Adrenal gland (tissue), 12 donors: ENCODE measurements around the gene CAMK1. TPM values are rescaled to one million over a fixed set of nuclear protein-coding genes. Genes with fewer than 3 reads are reported as not detected.

ENCODE experiments used
- DNase-seq, 7 donors: peaks; one replicate each; pipeline ENCODE4 v3.0.0-alpha.2; 2019 to 2020
- H3K27ac ChIP-seq, 5 donors: fragments of 200-600 bp; sonication (generic) in 4 of 5; 1 replicate in 3 of 5; 2 replicates in 2 of 5; pipeline versions ENCODE4 v1.5.1 to v1.8.0; 2016 to 2020; ENCODE audit warnings: mild to moderate bottlenecking in 1 of 5
- H3K27me3 ChIP-seq: fragments of 200-600 bp; 2 replicates; pipeline ENCODE4 v1.8.0; 2021
- H3K36me3 ChIP-seq, 2 donors: fragments of 200-600 bp; replicated peaks in 1 of 2; 1 replicate in 1 of 2; 2 replicates in 1 of 2; pipeline versions ENCODE4 v1.5.1 to v1.8.0; 2018 to 2022
- H3K4me1 ChIP-seq, 2 donors: fragments of 200-600 bp; replicated peaks in 1 of 2; 1 replicate in 1 of 2; 2 replicates in 1 of 2; pipeline versions ENCODE4 v1.5.1 to v1.8.0; 2018 to 2021
- H3K4me3 ChIP-seq, 4 donors: fragments of 200-600 bp; sonication (generic) in 3 of 4; one replicate each; pipeline ENCODE4 v1.5.1; 2016 to 2018
- H3K9me3 ChIP-seq, 3 donors: fragments of 200-600 bp; sonication (generic) in 1 of 3; replicated peaks in 1 of 3; 1 replicate in 2 of 3; 2 replicates in 1 of 3; pipeline versions ENCODE4 v1.5.1 to v1.8.0; 2016 to 2021
- CTCF ChIP-seq, 6 experiments: fragments of 450-650 bp in 4 of 6; fragments of 200-600 bp in 2 of 6; sonication (generic) in 1 of 6; IDR thresholded peaks; 1 replicate in 5 of 6; 2 replicates in 1 of 6; pipeline versions ENCODE4 v1.5.1 to v1.8.0; 2016 to 2021; ENCODE audit warnings: antibody characterized with exemption in 6 of 6, mild to moderate bottlenecking in 2 of 6, moderate library complexity in 1 of 6
- POLR2A ChIP-seq, 2 donors: fragments of 450-650 bp; IDR thresholded peaks; one replicate each; pipeline ENCODE4 v1.6.1; 2017; ENCODE audit warnings: antibody characterized with exemption in 2 of 2, mild to moderate bottlenecking in 2 of 2, moderate library complexity in 1 of 2
- WGBS, 4 donors: extraction: QIAGEN DNeasy Blood & Tissue Kit in 2 of 4; methylation state at CpG; one replicate each; pipeline versions ENCODE4 v1.1.5 to v1.1.7; 2013 to 2017; 5-methylcytosine and 5-hydroxymethylcytosine counted together
- intact Hi-C, 2 donors: fragments of 100-400 bp; cut with DNase I; formaldehyde crosslinking; loops; one replicate each; pipeline versions ENCODE4 v1.14.1 to v1.15.0; 2022 to 2023
- polyA plus RNA-seq, 3 donors: library from polyadenylated mRNA; stranded (reverse); fragments of 200-250 nt in 2 of 3; fragments of 350-450 nt in 1 of 3; fragmentation: Illumina TruSeq in 1 of 3; extraction: RNeasy Lipid Tissue Mini Kit (QIAGEN cat#74804) in 1 of 3; gene quantifications; one replicate each; pipeline ENCODE4 v1.2.3, GENCODE V29; 2013 to 2014
- total RNA-seq, 9 donors: library from RNA; depleted of rRNA in 4 of 9; stranded (reverse); fragments of >200 nt in 4 of 9; fragments of 120-200 nt in 1 of 9; fragmentation: NEBNext Ultra II Directional in 1 of 9; extraction: Animal tissue kit (Norgen Biotek cat#: 25700) in 1 of 9; gene quantifications; one replicate each; pipeline versions ENCODE4 v1.1.0 to v1.2.4, GENCODE V29; 2013 to 2023
- donor health status: healthy with polysubstance abuse.
- donor health status: Bipolar disorder and iron deficiency.
- donor health status: DM: yes; HTN: yes; CAD: no.
- donor health status: DM: no; HTN: no; CAD: no.
- donor health status: DM: no; HTN: no; CAD: no.
- donor health status: DM: yes; HTN: yes; CAD: no.

Gene CAMK1
- total and polyA plus RNA-seq, 12 donors = 12.7 to 281 (median 176) TPM

- TF ChIP-seq CTCF (IDR thresholded peaks at IDR 0.05) (no peak), POLR2A (IDR thresholded peaks at IDR 0.05) (no peak)
- peaks cover 0 to 15% of the 10 kb centered on the region in 2 donors for H3K4me1 ChIP-seq
- no peaks in the 10 kb centered on the region for H3K9me3 ChIP-seq
- peaks cover 0 to 62% of the 10 kb centered on the region in 2 donors for H3K36me3 ChIP-seq
- intact Hi-C loops = loop anchor here in 1 of 2 donors (10.0 kb wide), 1 partner anchor 51 kb away; no protein-coding TSS in a partner anchor
- H3K27ac ChIP-seq = no peak overlapping the region
- DNase-seq = no peak
- no peaks in the 10 kb centered on the region for H3K27me3 ChIP-seq
- no peak overlapping the region for H3K4me3 ChIP-seq
- WGBS, 4 donors = 79 to 85% (median 84%) methylated on average over 9 to 12 of the region's 12 CpGs
Measured at GRCh38 chr3:9806137-9806536, 36.4 kb upstream of the CAMK1 start.

- no peak overlapping the region for H3K4me3 ChIP-seq
- no peaks in the 10 kb centered on the region for H3K27me3 ChIP-seq
- intact Hi-C loops = loop anchor here in 1 of 2 donors (10.0 kb wide), 1 partner anchor 50 kb away; no protein-coding TSS in a partner anchor
- TF ChIP-seq CTCF (IDR thresholded peaks at IDR 0.05) (no peak), POLR2A (IDR thresholded peaks at IDR 0.05) (no peak)
- no peak for DNase-seq
- no peaks in the 10 kb centered on the region for H3K9me3 ChIP-seq
- H3K4me1 ChIP-seq = peaks cover 0 to 11% of the 10 kb centered on the region in 2 donors
- 87 to 91% (median 90%) methylated on average over 5 of the region's 5 CpGs for WGBS, 4 donors
- H3K36me3 ChIP-seq = peaks cover 0 to 73% of the 10 kb centered on the region in 2 donors
- H3K27ac ChIP-seq = no peak overlapping the region
Measured at GRCh38 chr3:9804996-9805395, 35.2 kb upstream of the CAMK1 start.

- intact Hi-C loops = loop anchor here in 1 of 2 donors (10.0 kb wide), 1 partner anchor 49 kb away; no protein-coding TSS in a partner anchor
- Histone ChIP-seq H3K9me3 (no peaks in the 10 kb centered on the region), H3K36me3 (peaks cover 0 to 88% of the 10 kb centered on the region in 2 donors), H3K27ac (no peak overlapping the region), H3K4me1 (no peaks in the 10 kb centered on the region), H3K4me3 (no peak overlapping the region), H3K27me3 (no peaks in the 10 kb centered on the region)
- WGBS, 4 donors = 88 to 100% (median 94%) methylated on average over 1 of the region's 1 CpG
- DNase-seq = no peak
- TF ChIP-seq POLR2A (IDR thresholded peaks at IDR 0.05) (no peak), CTCF (IDR thresholded peaks at IDR 0.05) (no peak)
Measured at GRCh38 chr3:9803494-9803893, 33.7 kb upstream of the CAMK1 start.

- H3K27ac ChIP-seq = no peak overlapping the region
- H3K27me3 ChIP-seq = no peaks in the 10 kb centered on the region
- DNase-seq = no peak
- H3K36me3 ChIP-seq = peaks cover 0 to 81% of the 10 kb centered on the region in 2 donors
- intact Hi-C loops = loop anchor here in 1 of 2 donors (10.0 kb wide), 1 partner anchor 46 kb away; no protein-coding TSS in a partner anchor
- no peak overlapping the region for H3K4me3 ChIP-seq
- no peaks in the 10 kb centered on the region for H3K9me3 ChIP-seq
- H3K4me1 ChIP-seq = peaks cover 0 to 7% of the 10 kb centered on the region in 2 donors
- TF ChIP-seq CTCF (IDR thresholded peaks at IDR 0.05) = peak in 3 of 6 experiments; percentile 2 to 22 (median 13)
- no peak for TF ChIP-seq POLR2A (IDR thresholded peaks at IDR 0.05)
- WGBS, 4 donors = 79 to 88% (median 84%) methylated on average over 5 of the region's 5 CpGs
Measured at GRCh38 chr3:9800529-9800928, 30.8 kb upstream of the CAMK1 start.
